Liver (tissue), 9 donors: ENCODE results near the gene DKC1. TPM values are rescaled to one million over a fixed set of nuclear protein-coding genes. Genes with fewer than 3 reads are reported as not detected.
A peak's percentile ranks its signal among the peaks of the same experiment; 100 is the strongest.

ENCODE experiments used
- DNase-seq: peaks from one replicate; pipeline ENCODE4 v3.0.0-alpha.2; 2017; ENCODE audit warnings: low spot score
- H3K27ac ChIP-seq, 2 donors: one replicate each; pipeline ENCODE4 v1.7.0; 2013; ENCODE audit warnings: inconsistent platforms in 2 of 2, low read length in 2 of 2, control low read depth in 1 of 2, low read depth in 1 of 2, mild to moderate bottlenecking in 1 of 2
- H3K27me3 ChIP-seq, 4 donors: one replicate each; pipeline versions ENCODE4 v1.6.1 to v1.7.0; 2013; ENCODE audit warnings: low read length in 3 of 4, inconsistent platforms in 1 of 4, mild to moderate bottlenecking in 1 of 4, moderate library complexity in 1 of 4; ENCODE audit not compliant: control insufficient read depth in 4 of 4, insufficient read depth in 4 of 4
- H3K36me3 ChIP-seq, 4 donors: one replicate each; pipeline versions ENCODE4 v1.6.1 to v1.7.0; 2013; ENCODE audit warnings: low read length in 3 of 4, mild to moderate bottlenecking in 3 of 4, low read depth in 1 of 4, moderate library complexity in 1 of 4; ENCODE audit not compliant: control insufficient read depth in 4 of 4, insufficient read depth in 3 of 4
- H3K4me1 ChIP-seq, 4 donors: one replicate each; pipeline versions ENCODE4 v1.6.1 to v1.7.0; 2013; ENCODE audit warnings: low read length in 3 of 4, mild to moderate bottlenecking in 3 of 4, moderate library complexity in 1 of 4; ENCODE audit not compliant: control insufficient read depth in 4 of 4, insufficient read depth in 4 of 4
- H3K4me3 ChIP-seq, 3 donors: one replicate each; pipeline versions ENCODE4 v1.6.1 to v1.7.0; 2013; ENCODE audit warnings: low read length in 3 of 3, control low read depth in 1 of 3, low read depth in 1 of 3, mild to moderate bottlenecking in 1 of 3
- H3K9ac ChIP-seq, 2 donors: one replicate each; pipeline ENCODE4 v1.7.0; 2013; ENCODE audit warnings: low read length in 2 of 2, mild to moderate bottlenecking in 2 of 2, moderate library complexity in 2 of 2, control low read depth in 1 of 2, low read depth in 1 of 2
- H3K9me3 ChIP-seq, 4 donors: one replicate each; pipeline versions ENCODE4 v1.6.1 to v1.7.0; 2013; ENCODE audit warnings: low read length in 3 of 4; ENCODE audit not compliant: control insufficient read depth in 4 of 4
- ATF3 ChIP-seq: IDR thresholded peaks from 2 replicates; pipeline ENCODE4 v1.6.1; 2016; ENCODE audit warnings: antibody characterized with exemption
- CTCF ChIP-seq: fragments of 150-350 bp; IDR thresholded peaks from 2 replicates; pipeline ENCODE4 v1.5.1; 2017; ENCODE audit warnings: improper control_type of control experiment, low read depth, low read length; ENCODE audit not compliant: missing input control
- EGR1 ChIP-seq, 2 donors: IDR thresholded peaks; 2 replicates each; pipeline ENCODE4 v1.6.1; 2016 to 2018; ENCODE audit warnings: antibody characterized with exemption in 2 of 2, low read depth in 2 of 2
- FOXA2 ChIP-seq: IDR thresholded peaks from 2 replicates; pipeline ENCODE4 v1.6.1; 2016; ENCODE audit warnings: antibody characterized with exemption
- GABPA ChIP-seq, 2 donors: IDR thresholded peaks in 1 of 2; conservative IDR thresholded peaks in 1 of 2; 2 replicates each; pipeline ENCODE4 v1.6.1; 2016; ENCODE audit warnings: antibody characterized with exemption in 2 of 2, mild to moderate bottlenecking in 1 of 2, moderate library complexity in 1 of 2
- HNF4A ChIP-seq, 2 donors: conservative IDR thresholded peaks; 2 replicates each; pipeline ENCODE4 v1.6.1; 2016; ENCODE audit warnings: antibody characterized with exemption in 2 of 2, mild to moderate bottlenecking in 2 of 2
- HNF4G ChIP-seq: IDR thresholded peaks from 2 replicates; pipeline ENCODE4 v1.6.1; 2016; ENCODE audit warnings: antibody characterized with exemption
- JUND ChIP-seq, 2 donors: IDR thresholded peaks; 2 replicates each; pipeline ENCODE4 v1.6.1; 2016; ENCODE audit warnings: antibody characterized with exemption in 2 of 2
- NR2F2 ChIP-seq: IDR thresholded peaks from 2 replicates; pipeline ENCODE4 v1.6.1; 2016; ENCODE audit warnings: antibody characterized with exemption
- RAD21 ChIP-seq, 2 donors: IDR thresholded peaks; 2 replicates each; pipeline ENCODE4 v1.6.1; 2016; ENCODE audit warnings: antibody characterized with exemption in 2 of 2, mild to moderate bottlenecking in 2 of 2
- RXRA ChIP-seq, 2 donors: IDR thresholded peaks; 2 replicates each; pipeline ENCODE4 v1.6.1; 2017 to 2018; ENCODE audit warnings: antibody characterized with exemption in 2 of 2, mild to moderate bottlenecking in 1 of 2
- SP1 ChIP-seq: IDR thresholded peaks from 2 replicates; pipeline ENCODE4 v1.6.1; 2018; ENCODE audit warnings: antibody characterized with exemption, mild to moderate bottlenecking
- TAF1 ChIP-seq: conservative IDR thresholded peaks from 2 replicates; pipeline ENCODE4 v1.6.1; 2016; ENCODE audit warnings: antibody characterized with exemption, mild to moderate bottlenecking
- YY1 ChIP-seq: IDR thresholded peaks from 2 replicates; pipeline ENCODE4 v1.6.1; 2016; ENCODE audit warnings: antibody characterized with exemption, mild to moderate bottlenecking
- WGBS: extraction: QIAGEN DNeasy Blood & Tissue Kit; methylation state at CpG from one replicate; pipeline ENCODE4 v1.1.7; 2013; 5-methylcytosine and 5-hydroxymethylcytosine counted together
- polyA plus RNA-seq, 2 donors: library from polyadenylated mRNA; stranded (reverse) in 1 of 2; unstranded in 1 of 2; fragments of 200-250 nt in 1 of 2; fragments of >200 nt in 1 of 2; fragmentation: Nextera tagmentation in 1 of 2; extraction: Ambion mirVana in 1 of 2; gene quantifications; one replicate each; pipeline versions ENCODE4 v1.2.1 to v1.2.3, GENCODE V29; 2013 to 2015
- total RNA-seq, 2 donors: library from RNA; depleted of rRNA; stranded (reverse); fragments of >200 nt; gene quantifications; one replicate each; pipeline ENCODE4 v1.2.3, GENCODE V29; 2014
- TF ChIP-seq, protein P1 (sequence below): IDR thresholded peaks from 2 replicates; pipeline ENCODE4 v1.6.1; 2016; ENCODE audit warnings: antibody characterized with exemption, mild to moderate bottlenecking
- donor health status: healthy.
- donor health status: healthy.
- donor health status: healthy.
- donor health status: healthy.
- donor health status: healthy.

Gene DKC1
- total and polyA plus RNA-seq, 4 donors, result 14.0 to 21.9 (median 16.5) TPM

DNA sequence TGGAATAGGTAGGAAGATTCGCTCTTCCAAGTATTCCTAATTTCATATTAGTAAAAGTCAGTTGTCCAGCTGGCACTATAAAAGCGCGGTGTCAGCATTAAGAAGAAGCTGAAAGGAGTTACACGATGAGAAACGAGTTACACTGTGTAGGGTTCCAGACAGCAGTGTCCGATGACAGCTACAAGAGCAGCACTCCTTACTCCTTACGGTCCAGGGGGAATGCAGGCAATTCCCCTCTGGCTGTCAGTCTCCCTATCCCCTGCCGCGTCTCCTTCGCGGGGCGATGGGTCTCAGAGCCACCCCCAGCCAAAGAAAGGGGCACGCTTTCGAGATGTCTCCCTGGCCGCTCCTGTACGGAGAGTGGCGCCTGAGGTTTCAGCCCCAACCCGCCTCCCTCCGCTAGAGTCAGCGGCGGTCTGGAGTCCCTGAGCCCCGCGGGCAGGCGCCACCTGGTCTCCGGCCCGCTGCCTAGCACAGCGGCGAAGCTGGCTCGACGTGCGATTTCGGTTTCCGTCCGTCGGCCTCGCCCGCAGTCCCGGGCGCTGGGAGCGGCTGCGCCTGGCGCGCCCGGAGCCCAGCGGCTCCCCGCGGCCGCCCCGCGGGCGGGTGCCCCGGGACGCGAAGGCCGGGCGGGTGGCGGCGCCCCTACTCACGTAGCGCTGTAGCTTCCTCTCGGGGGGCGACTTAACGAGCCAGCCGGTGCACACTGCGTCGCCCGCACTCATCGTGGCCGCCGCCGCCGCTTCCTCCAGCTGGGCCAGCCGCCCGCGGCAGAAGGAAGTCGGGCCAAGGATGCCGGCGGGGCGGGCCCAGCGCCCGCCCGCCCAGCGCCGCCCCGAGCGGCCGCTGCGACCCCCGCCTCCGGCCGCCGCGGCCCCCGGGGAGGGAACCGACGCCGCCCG lies 12.1 kb upstream of the DKC1 start, which contains the start of gene GAB3:
GAB3 (minus strand) TSS at position 777 of the 902 bp plus-strand sequence; CDS start at position 725, 52 bp downstream.
- Histone ChIP-seq H3K27me3 (peaks cover 0 to 7% (median 0%) of the 10 kb centered on the region in 4 donors), H3K4me3 (peak within 1 kb of the TSS in 2 of 3 donors; percentile 48 to 49), H3K9me3 (peaks cover 0 to 3% (median 0%) of the 10 kb centered on the region in 4 donors), H3K27ac (peak within 1 kb of the TSS; percentile 43 to 60), H3K9ac (no peak within 1 kb of the TSS), H3K4me1 (peaks cover 0 to 5% (median 1%) of the 10 kb centered on the region in 4 donors), H3K36me3 (no peaks in the 10 kb centered on the region)
- WGBS, result 2% methylated on average over 86 of the region's 98 CpGs
- DNase-seq, result peak; percentile 46
- no peak for TF ChIP-seq HNF4A (conservative IDR thresholded peaks at IDR 0.05)

- WGBS, result 22% methylated on average over 15 of the region's 20 CpGs
- H3K36me3 ChIP-seq, result no peaks in the 10 kb centered on the region
- TF ChIP-seq SP1 (no peak), TAF1 (no peak), FOXA2 (no peak), YY1 (no peak), ATF3 (no peak), NR2F2 (no peak), HNF4G (no peak), RAD21 (IDR thresholded peaks at IDR 0.05) (no peak), CTCF (no peak), EGR1 (IDR thresholded peaks at IDR 0.05; ENCODE audit: low read depth in 2 of 2) (no peak), JUND (IDR thresholded peaks at IDR 0.05) (no peak), RXRA (IDR thresholded peaks at IDR 0.05) (no peak), GABPA (IDR thresholded peaks at IDR 0.05 in 1 of 2, conservative IDR thresholded peaks at IDR 0.05 in 1 of 2) (no peak), HNF4A (conservative IDR thresholded peaks at IDR 0.05) (no peak)
- TF ChIP-seq, protein P1, sequence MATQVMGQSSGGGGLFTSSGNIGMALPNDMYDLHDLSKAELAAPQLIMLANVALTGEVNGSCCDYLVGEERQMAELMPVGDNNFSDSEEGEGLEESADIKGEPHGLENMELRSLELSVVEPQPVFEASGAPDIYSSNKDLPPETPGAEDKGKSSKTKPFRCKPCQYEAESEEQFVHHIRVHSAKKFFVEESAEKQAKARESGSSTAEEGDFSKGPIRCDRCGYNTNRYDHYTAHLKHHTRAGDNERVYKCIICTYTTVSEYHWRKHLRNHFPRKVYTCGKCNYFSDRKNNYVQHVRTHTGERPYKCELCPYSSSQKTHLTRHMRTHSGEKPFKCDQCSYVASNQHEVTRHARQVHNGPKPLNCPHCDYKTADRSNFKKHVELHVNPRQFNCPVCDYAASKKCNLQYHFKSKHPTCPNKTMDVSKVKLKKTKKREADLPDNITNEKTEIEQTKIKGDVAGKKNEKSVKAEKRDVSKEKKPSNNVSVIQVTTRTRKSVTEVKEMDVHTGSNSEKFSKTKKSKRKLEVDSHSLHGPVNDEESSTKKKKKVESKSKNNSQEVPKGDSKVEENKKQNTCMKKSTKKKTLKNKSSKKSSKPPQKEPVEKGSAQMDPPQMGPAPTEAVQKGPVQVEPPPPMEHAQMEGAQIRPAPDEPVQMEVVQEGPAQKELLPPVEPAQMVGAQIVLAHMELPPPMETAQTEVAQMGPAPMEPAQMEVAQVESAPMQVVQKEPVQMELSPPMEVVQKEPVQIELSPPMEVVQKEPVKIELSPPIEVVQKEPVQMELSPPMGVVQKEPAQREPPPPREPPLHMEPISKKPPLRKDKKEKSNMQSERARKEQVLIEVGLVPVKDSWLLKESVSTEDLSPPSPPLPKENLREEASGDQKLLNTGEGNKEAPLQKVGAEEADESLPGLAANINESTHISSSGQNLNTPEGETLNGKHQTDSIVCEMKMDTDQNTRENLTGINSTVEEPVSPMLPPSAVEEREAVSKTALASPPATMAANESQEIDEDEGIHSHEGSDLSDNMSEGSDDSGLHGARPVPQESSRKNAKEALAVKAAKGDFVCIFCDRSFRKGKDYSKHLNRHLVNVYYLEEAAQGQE, result no peak
- H3K27me3 ChIP-seq, result peaks cover 0 to 7% (median 0%) of the 10 kb centered on the region in 4 donors
- no peak for DNase-seq
- no peak overlapping the region for H3K27ac ChIP-seq
- peaks cover 0 to 5% (median 1%) of the 10 kb centered on the region in 4 donors for H3K4me1 ChIP-seq
- H3K9ac ChIP-seq, result no peak overlapping the region
- peak overlapping the region in 1 of 3 donors; percentile 48 for H3K4me3 ChIP-seq
- peaks cover 0 to 3% (median 0%) of the 10 kb centered on the region in 4 donors for H3K9me3 ChIP-seq
Observed at GRCh38 chrX:154751203-154751668, 11.4 kb upstream of the DKC1 start.
